HepG2 (cell line): ENCODE results near the gene CTCF. TPM values are rescaled to one million over a fixed set of nuclear protein-coding genes. Genes with fewer than 3 reads are reported as not detected.

ENCODE experiments used
- ATAC-seq: fragments of 200-7000 bp; cut with Tn5 transposase; 3 replicates; pipeline ENCODE4 v1.9.1; 2020; ENCODE audit warnings: mild to moderate bottlenecking, moderate library complexity
- BruUV-seq: library from RNA; stranded (reverse); fragments of 400-500 nt; replicated peaks from 2 replicates; lab custom pipeline; 2021; lab: Mats Ljungman, UMichigan
- CTCF ChIA-PET: fragments of 300-600 bp; formaldehyde crosslinking; extraction: SDS; loops from one replicate; lab custom pipeline; 2021; ENCODE audit warnings: low total read pairs, inconsistent platforms, low intra/inter-chr PET ratio; lab: Yijun Ruan, JAX
- POLR2A ChIA-PET: fragments of 350-600 bp; sonication (Branson Sonifier 250); formaldehyde crosslinking; loops from one replicate; lab custom pipeline; 2020; ENCODE audit warnings: antibody characterized with exemption, inconsistent platforms; lab: Yijun Ruan, JAX
- DNase-seq: peaks from one replicate; pipeline ENCODE4 v3.0.0-alpha.2; 2015; ENCODE audit warnings: low spot score
- FAIRE-seq: peaks from 3 replicates; lab custom pipeline; 2011; peaks lifted over from hg19 to GRCh38; lab: Jason Lieb, UNC
- H2AFZ ChIP-seq: one replicate; pipeline ENCODE4 v1.6.1; 2011; ENCODE audit warnings: low read length, inconsistent platforms
- H3K27ac ChIP-seq: fragments of 300-600 bp; 3 replicates; pipeline ENCODE4 v1.8.0; 2011; ENCODE audit warnings: mixed run types, mild to moderate bottlenecking, mixed read lengths, low read length, inconsistent platforms; ENCODE audit not compliant: insufficient read depth; ENCODE audit errors: extremely low read length
- H3K27me3 ChIP-seq, 2 experiments: fragments of 200-600 bp in 1 of 2; 2 replicates in 1 of 2; 3 replicates in 1 of 2; pipeline versions ENCODE4 v1.6.0 to v1.8.0; 2011; ENCODE audit warnings: low read length in 2 of 2, mild to moderate bottlenecking in 2 of 2, moderate library complexity in 2 of 2, inconsistent platforms in 1 of 2; ENCODE audit not compliant: insufficient read depth in 2 of 2, control insufficient read depth in 1 of 2
- H3K36me3 ChIP-seq, 2 experiments: fragments of 200-600 bp in 1 of 2; replicated peaks in 1 of 2; 2 replicates in 1 of 2; 3 replicates in 1 of 2; pipeline versions ENCODE4 v1.5.1 to v1.8.0; 2011; ENCODE audit warnings: low read length in 2 of 2, inconsistent platforms in 1 of 2; ENCODE audit not compliant: insufficient read depth in 2 of 2, control insufficient read depth in 1 of 2
- H3K4me1 ChIP-seq: 2 replicates; pipeline ENCODE4 v1.5.1; 2012; ENCODE audit warnings: low read length, inconsistent platforms; ENCODE audit not compliant: insufficient read depth
- H3K4me2 ChIP-seq: 2 replicates; pipeline ENCODE4 v1.6.0; 2011; ENCODE audit warnings: low read depth, low read length, inconsistent platforms
- H3K4me3 ChIP-seq, 3 experiments: fragments of 200-600 bp in 1 of 3; sonication (generic), shearing (Covaris generic) in 1 of 3; replicated peaks in 1 of 3; 2 replicates each; pipeline ENCODE4 v1.5.1; 2011 to 2016; ENCODE audit warnings: low read length in 3 of 3, inconsistent platforms in 2 of 3, low read depth in 2 of 3, mild to moderate bottlenecking in 2 of 3, control low read depth in 1 of 3, mixed read lengths in 1 of 3; ENCODE audit not compliant: insufficient read depth in 1 of 3
- H3K79me2 ChIP-seq: one replicate; pipeline ENCODE4 v1.6.1; 2011; ENCODE audit warnings: low read length, inconsistent platforms; ENCODE audit not compliant: insufficient read depth
- H3K9ac ChIP-seq: 2 replicates; pipeline ENCODE4 v1.6.0; 2011; ENCODE audit warnings: mild to moderate bottlenecking, low read depth, low read length, inconsistent platforms; ENCODE audit not compliant: insufficient read depth
- H3K9me3 ChIP-seq: 2 replicates; pipeline ENCODE4 v1.5.1; 2012; ENCODE audit warnings: mild to moderate bottlenecking, low read length
- H4K20me1 ChIP-seq: 2 replicates; pipeline ENCODE4 v1.6.0; 2011; ENCODE audit warnings: inconsistent platforms, mild to moderate bottlenecking, low read length, moderate library complexity; ENCODE audit not compliant: insufficient read depth
- CCDC6 ChIP-seq: sonication (generic); formaldehyde crosslinking; IDR thresholded peaks from 2 replicates; pipeline ENCODE4 v1.8.1; 2022; ENCODE audit warnings: mild to moderate bottlenecking, missing genetic modification reagents, moderate library complexity
- CENPBD1 ChIP-seq: sonication (generic); formaldehyde crosslinking; IDR thresholded peaks from 2 replicates; pipeline ENCODE4 v1.8.0; 2022; ENCODE audit warnings: missing genetic modification reagents, low read depth, mild to moderate bottlenecking, borderline replicate concordance
- DZIP1 ChIP-seq: sonication (generic); formaldehyde crosslinking; IDR thresholded peaks from 2 replicates; pipeline ENCODE4 v1.5.0; 2020; ENCODE audit warnings: mild to moderate bottlenecking, missing genetic modification reagents
- HMGA1 ChIP-seq: sonication (generic); formaldehyde crosslinking; conservative IDR thresholded peaks from 2 replicates; pipeline ENCODE4 v1.4.0; 2020; ENCODE audit warnings: missing genetic modification reagents
- LBX2 ChIP-seq: sonication (generic); formaldehyde crosslinking; IDR thresholded peaks from 2 replicates; pipeline ENCODE4 v1.5.0; 2020; ENCODE audit warnings: missing genetic modification reagents, mild to moderate bottlenecking, borderline replicate concordance
- NCOA1 ChIP-seq: sonication (generic); formaldehyde crosslinking; IDR thresholded peaks from 2 replicates; pipeline ENCODE4 v1.9.0; 2021; ENCODE audit warnings: missing genetic modification reagents
- NFE2 ChIP-seq: sonication (generic); formaldehyde crosslinking; IDR thresholded peaks from 2 replicates; pipeline ENCODE4 v1.4.0; 2020; ENCODE audit warnings: missing genetic modification reagents
- PHF8 ChIP-seq: sonication (generic); formaldehyde crosslinking; IDR thresholded peaks from 2 replicates; pipeline ENCODE4 v1.5.0; 2020; ENCODE audit warnings: missing genetic modification reagents
- STAG1 ChIP-seq: sonication (generic); formaldehyde crosslinking; IDR thresholded peaks from 2 replicates; pipeline ENCODE4 v1.4.0; 2020; ENCODE audit warnings: missing genetic modification reagents
- XRCC5 ChIP-seq: fragments of 200-400 bp; formaldehyde crosslinking; optimal IDR thresholded peaks from 2 replicates; pipeline ENCODE3; 2017; ENCODE audit warnings: mild to moderate bottlenecking, low read length
- ZNF317 ChIP-seq: sonication (generic); formaldehyde crosslinking; IDR thresholded peaks from 2 replicates; pipeline ENCODE4 v1.5.0; 2020; ENCODE audit warnings: mild to moderate bottlenecking, missing genetic modification reagents
- ZNF432 ChIP-seq: sonication (generic); formaldehyde crosslinking; IDR thresholded peaks from 2 replicates; pipeline ENCODE4 v1.5.0; 2020; ENCODE audit warnings: missing genetic modification reagents, mild to moderate bottlenecking, borderline replicate concordance
- ZNF44 ChIP-seq: sonication (generic); formaldehyde crosslinking; IDR thresholded peaks from 2 replicates; pipeline ENCODE4 v1.5.1; 2020; ENCODE audit warnings: mild to moderate bottlenecking, missing genetic modification reagents
- ZNF550 ChIP-seq: sonication (generic); formaldehyde crosslinking; IDR thresholded peaks from 2 replicates; pipeline ENCODE4 v1.4.0; 2020; ENCODE audit warnings: mild to moderate bottlenecking, missing genetic modification reagents, borderline replicate concordance
- WGBS: methylation state at CpG from one replicate; pipeline ENCODE4 v1.1.6; 2017; ENCODE audit warnings: low lambda C conversion rate; 5-methylcytosine and 5-hydroxymethylcytosine counted together
- in situ Hi-C: cut with HindIII; loops from 2 replicates; pipeline ENCODE4 v1.10.0; 2017; ENCODE audit warnings: low pct_unique_long_range_greater_than_20kb; ENCODE audit not compliant: extremely low pct_ligation_motif_present
- intact Hi-C: fragments of 100-400 bp; cut with micrococcal nuclease; formaldehyde crosslinking; loops from one replicate; pipeline ENCODE4 v1.10.0; 2022; ENCODE audit not compliant: unreplicated experiment
- polyA plus RNA-seq, 8 experiments: library from polyadenylated mRNA; depleted of rRNA in 3 of 8; stranded (reverse) in 7 of 8; unstranded in 1 of 8; fragments of >200 nt; fragmentation: Illumina TruSeq in 4 of 8; extraction: Trizol in 4 of 8; gene quantifications; 2 replicates each; pipeline versions ENCODE4 v1.2.1 to v1.2.3, GENCODE V29; 2011 to 2016; ENCODE audit warnings: low read depth in 4 of 8, missing spikeins in 1 of 8, mixed read lengths in 1 of 8; ENCODE audit not compliant: insufficient read depth in 1 of 8
- total RNA-seq, 5 experiments: library from RNA; depleted of rRNA; stranded (reverse); fragments of >200 nt; fragmentation: Illumina TruSeq; extraction: Trizol; gene quantifications; 2 replicates each; pipeline ENCODE4 v1.2.3, GENCODE V29; 2016; ENCODE audit warnings: low read depth in 1 of 5
- TF ChIP-seq, protein P1 (sequence below), 2 experiments: sonication (generic) in 1 of 2; formaldehyde crosslinking in 1 of 2; IDR thresholded peaks; 2 replicates each; pipeline versions ENCODE4 v1.6.1 to v1.9.0; 2014 to 2022; ENCODE audit warnings: antibody characterized with exemption in 1 of 2, borderline replicate concordance in 1 of 2, inconsistent platforms in 1 of 2, low read depth in 1 of 2, missing genetic modification reagents in 1 of 2

CTCF gene
- total and polyA plus RNA-seq, 2 of the 13 experiments (the other 11 are each of a cell fraction or from before 2014, with no cell fraction given) = 19.5 to 37.5 TPM

- TF ChIP-seq DZIP1 (CRISPR knock-in tag) (no peak), LBX2 (CRISPR knock-in tag) (no peak), ZNF44 (CRISPR knock-in tag) (no peak), XRCC5 (peak; percentile 23), HMGA1 (CRISPR knock-in tag) (no peak), PHF8 (no peak), NCOA1 (CRISPR knock-in tag) (no peak), NFE2 (CRISPR knock-in tag) (no peak), ZNF550 (no peak), ZNF317 (CRISPR knock-in tag) (no peak), STAG1 (CRISPR knock-in tag) (peak; percentile 13; the same call in 1 of the 2 replicates), CCDC6 (CRISPR knock-in tag) (no peak)
Observed at GRCh38 chr16:67613808-67614207, 51.5 kb downstream of the CTCF start (continued).

DNA sequence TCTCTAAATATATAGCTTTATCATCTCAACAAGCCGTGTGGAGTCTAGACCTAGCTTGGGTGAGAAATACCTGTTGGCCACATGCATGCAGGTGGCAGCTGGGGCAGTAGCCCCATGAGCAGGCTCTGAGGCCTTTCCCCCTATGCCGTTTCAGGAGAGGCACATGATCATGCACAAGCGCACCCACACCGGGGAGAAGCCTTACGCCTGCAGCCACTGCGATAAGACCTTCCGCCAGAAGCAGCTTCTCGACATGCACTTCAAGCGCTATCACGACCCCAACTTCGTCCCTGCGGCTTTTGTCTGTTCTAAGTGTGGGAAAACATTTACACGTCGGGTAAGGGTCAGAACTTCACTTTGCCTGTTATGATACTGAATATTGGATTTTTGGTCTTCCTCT, 65.9 kb downstream of the CTCF start:
- 98% methylated on average over 13 of the region's 14 CpGs for WGBS
- Histone ChIP-seq H3K9ac (no peak overlapping the region), H2AFZ (no peak overlapping the region), H3K36me3 (peaks cover 35 to 82% of the 10 kb centered on the region in 2 experiments), H4K20me1 (no peaks in the 10 kb centered on the region; the same call in 1 of the 2 replicates), H3K9me3 (no peaks in the 10 kb centered on the region), H3K4me3 (no peak overlapping the region), H3K27ac (no peak overlapping the region), H3K79me2 (no peaks in the 10 kb centered on the region), H3K4me1 (peaks cover 17% of the 10 kb centered on the region), H3K4me2 (no peak overlapping the region), H3K27me3 (no peaks in the 10 kb centered on the region)
- intact Hi-C loops (no loop called here), in situ Hi-C loops (no loop called here)
- FAIRE-seq = no peak
- ChIA-PET CTCF (no interaction called here), POLR2A (interaction anchor here (0.8 kb wide), 1 partner anchor 65 kb away, joined by 3 read pairs; no protein-coding TSS in a partner anchor)
- DNase-seq = no peak
- BruUV-seq = no TSS peak
- no peak for ATAC-seq
- TF ChIP-seq, protein P1, sequence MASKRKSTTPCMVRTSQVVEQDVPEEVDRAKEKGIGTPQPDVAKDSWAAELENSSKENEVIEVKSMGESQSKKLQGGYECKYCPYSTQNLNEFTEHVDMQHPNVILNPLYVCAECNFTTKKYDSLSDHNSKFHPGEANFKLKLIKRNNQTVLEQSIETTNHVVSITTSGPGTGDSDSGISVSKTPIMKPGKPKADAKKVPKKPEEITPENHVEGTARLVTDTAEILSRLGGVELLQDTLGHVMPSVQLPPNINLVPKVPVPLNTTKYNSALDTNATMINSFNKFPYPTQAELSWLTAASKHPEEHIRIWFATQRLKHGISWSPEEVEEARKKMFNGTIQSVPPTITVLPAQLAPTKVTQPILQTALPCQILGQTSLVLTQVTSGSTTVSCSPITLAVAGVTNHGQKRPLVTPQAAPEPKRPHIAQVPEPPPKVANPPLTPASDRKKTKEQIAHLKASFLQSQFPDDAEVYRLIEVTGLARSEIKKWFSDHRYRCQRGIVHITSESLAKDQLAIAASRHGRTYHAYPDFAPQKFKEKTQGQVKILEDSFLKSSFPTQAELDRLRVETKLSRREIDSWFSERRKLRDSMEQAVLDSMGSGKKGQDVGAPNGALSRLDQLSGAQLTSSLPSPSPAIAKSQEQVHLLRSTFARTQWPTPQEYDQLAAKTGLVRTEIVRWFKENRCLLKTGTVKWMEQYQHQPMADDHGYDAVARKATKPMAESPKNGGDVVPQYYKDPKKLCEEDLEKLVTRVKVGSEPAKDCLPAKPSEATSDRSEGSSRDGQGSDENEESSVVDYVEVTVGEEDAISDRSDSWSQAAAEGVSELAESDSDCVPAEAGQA (IDR thresholded peaks at IDR 0.05; ENCODE audit: low read depth) = no peak
- TF ChIP-seq, protein P1 (CRISPR knock-in tag; IDR thresholded peaks at IDR 0.05; ENCODE audit: borderline replicate concordance) = no peak
- TF ChIP-seq ZNF550 (no peak), CENPBD1 (CRISPR knock-in tag) (no peak), ZNF432 (CRISPR knock-in tag) (no peak)
